Mesothelial cell of epicardium (in vitro differentiated cells): ENCODE data around the gene RIMBP2. TPM values are rescaled to one million over a fixed set of nuclear protein-coding genes. Genes with fewer than 3 reads are reported as not detected.

Experiments
- DNase-seq, 2 experiments: peaks; one replicate each; pipeline ENCODE4 v3.0.0; 2021; ENCODE audit warnings: low spot score in 2 of 2; ENCODE audit not compliant: unreplicated experiment in 2 of 2
- H3K27ac Mint-ChIP-seq: 2 replicates; pipeline ENCODE4 v1.8.0; 2021; ENCODE audit warnings: mixed read lengths
- H3K27me3 Mint-ChIP-seq: 2 replicates; pipeline ENCODE4 v1.8.0; 2021; ENCODE audit warnings: low read depth, mixed read lengths
- H3K36me3 Mint-ChIP-seq: 2 replicates; pipeline ENCODE4 v1.8.0; 2021; ENCODE audit warnings: mixed read lengths
- H3K4me1 Mint-ChIP-seq: 2 replicates; pipeline ENCODE4 v1.8.0; 2021; ENCODE audit warnings: mixed read lengths
- H3K4me3 Mint-ChIP-seq: 2 replicates; pipeline ENCODE4 v1.8.0; 2021; ENCODE audit warnings: mild to moderate bottlenecking, moderate library complexity, mixed read lengths
- H3K9me3 Mint-ChIP-seq: 2 replicates; pipeline ENCODE4 v1.8.0; 2021; ENCODE audit warnings: mixed read lengths
- CTCF ChIP-seq: fragments of 200-600 bp; sonication (generic); IDR thresholded peaks from one replicate; pipeline ENCODE4 v1.5.0; 2021; ENCODE audit warnings: antibody characterized with exemption; ENCODE audit not compliant: unreplicated experiment
- total RNA-seq: library from RNA; stranded (reverse); gene quantifications from 3 replicates; pipeline ENCODE4 v1.2.1, GENCODE V29; 2021

RIMBP2 gene
- total RNA-seq, 1 donor from 2014 or later, result 8.6 TPM

- peaks cover 2% of the 10 kb centered on the region for H3K36me3 Mint-ChIP-seq
- peaks cover 13% of the 10 kb centered on the region for H3K9me3 Mint-ChIP-seq
- H3K27ac Mint-ChIP-seq, result no peak overlapping the region
- no peak for TF ChIP-seq CTCF
- no peak for DNase-seq
- H3K4me3 Mint-ChIP-seq, result no peak overlapping the region
- H3K4me1 Mint-ChIP-seq, result no peaks in the 10 kb centered on the region
- H3K27me3 Mint-ChIP-seq, result no peaks in the 10 kb centered on the region
Measured at GRCh38 chr12:130621696-130622298, 94.3 kb downstream of the RIMBP2 start.

GRCh38 chr12:130620756-130621155, 95.3 kb downstream of the RIMBP2 start:
- H3K27me3 Mint-ChIP-seq, result no peaks in the 10 kb centered on the region
- H3K36me3 Mint-ChIP-seq, result peaks cover 2% of the 10 kb centered on the region
- H3K4me1 Mint-ChIP-seq, result no peaks in the 10 kb centered on the region
- peaks cover 13% of the 10 kb centered on the region for H3K9me3 Mint-ChIP-seq
- no peak overlapping the region for H3K4me3 Mint-ChIP-seq
- TF ChIP-seq CTCF, result no peak
- no peak overlapping the region for H3K27ac Mint-ChIP-seq
- DNase-seq, result no peak

GRCh38 chr12:130620281-130620680, 95.8 kb downstream of the RIMBP2 start:
- Mint-ChIP-seq H3K4me1 (no peaks in the 10 kb centered on the region), H3K27me3 (no peaks in the 10 kb centered on the region), H3K27ac (no peak overlapping the region), H3K9me3 (peaks cover 13% of the 10 kb centered on the region), H3K36me3 (peaks cover 2% of the 10 kb centered on the region), H3K4me3 (no peak overlapping the region)
- TF ChIP-seq CTCF, result no peak
- no peak for DNase-seq

- H3K36me3 Mint-ChIP-seq, result peaks cover 2% of the 10 kb centered on the region
- H3K4me1 Mint-ChIP-seq, result no peaks in the 10 kb centered on the region
- TF ChIP-seq CTCF, result no peak
- H3K4me3 Mint-ChIP-seq, result no peak overlapping the region
- DNase-seq, result no peak
- H3K9me3 Mint-ChIP-seq, result peaks cover 13% of the 10 kb centered on the region
- no peaks in the 10 kb centered on the region for H3K27me3 Mint-ChIP-seq
- H3K27ac Mint-ChIP-seq, result no peak overlapping the region
Measured at GRCh38 chr12:130619385-130620001, 96.6 kb downstream of the RIMBP2 start.

GRCh38 chr12:130617219-130617618, 98.9 kb downstream of the RIMBP2 start:
- H3K9me3 Mint-ChIP-seq, result peaks cover 4% of the 10 kb centered on the region
- H3K27me3 Mint-ChIP-seq, result no peaks in the 10 kb centered on the region
- no peak for DNase-seq
- H3K4me3 Mint-ChIP-seq, result no peak overlapping the region
- H3K36me3 Mint-ChIP-seq, result no peaks in the 10 kb centered on the region
- H3K4me1 Mint-ChIP-seq, result no peaks in the 10 kb centered on the region
- TF ChIP-seq CTCF, result no peak
- no peak overlapping the region for H3K27ac Mint-ChIP-seq
